Neural cell (in vitro differentiated cells): ENCODE results near the gene SRP9. TPM values are rescaled to one million over a fixed set of nuclear protein-coding genes. Genes with fewer than 3 reads are reported as not detected.

ENCODE experiments used
- H2AFZ ChIP-seq: fragments of 200-600, 300-800 bp; sonication (generic), shearing (Covaris generic); 2 replicates; pipeline ENCODE4 v1.6.0; 2014; ENCODE audit warnings: low read depth, mild to moderate bottlenecking, antibody characterized with exemption, low read length, moderate library complexity
- H3F3A ChIP-seq: fragments of 200-600 bp; shearing (Covaris generic); 2 replicates; pipeline ENCODE4 v1.6.1; 2016; ENCODE audit warnings: mild to moderate bottlenecking, moderate library complexity, mixed read lengths, antibody characterized with exemption, low read length; ENCODE audit not compliant: insufficient read depth, poor library complexity, severe bottlenecking
- H3K27ac ChIP-seq: fragments of 200-600, 300-800 bp; sonication (generic), shearing (Covaris generic); 2 replicates; pipeline ENCODE4 v1.5.1; 2014; ENCODE audit warnings: mild to moderate bottlenecking, low read length, moderate library complexity
- H3K27me3 ChIP-seq: fragments of 300-800, 200-600 bp; sonication (generic), shearing (Covaris generic); 2 replicates; pipeline ENCODE4 v1.6.0; 2014; ENCODE audit warnings: mild to moderate bottlenecking, low read depth, low read length, moderate library complexity; ENCODE audit not compliant: insufficient read depth
- H3K36me3 ChIP-seq: fragments of 300-800, 200-600 bp; sonication (generic), shearing (Covaris generic); 2 replicates; pipeline ENCODE4 v1.5.1; 2014; ENCODE audit warnings: mild to moderate bottlenecking, antibody characterized with exemption, low read length, moderate library complexity; ENCODE audit not compliant: insufficient read depth
- H3K4me2 ChIP-seq: fragments of 300-800, 200-600 bp; sonication (generic), shearing (Covaris generic); 2 replicates; pipeline ENCODE4 v1.6.0; 2014; ENCODE audit warnings: mild to moderate bottlenecking, low read length
- H3K4me3 ChIP-seq: fragments of 300-800, 200-600 bp; sonication (generic), shearing (Covaris generic); 2 replicates; pipeline ENCODE4 v1.5.1; 2014; ENCODE audit warnings: mild to moderate bottlenecking, low read length, moderate library complexity
- H3K79me2 ChIP-seq: fragments of 200-600 bp; shearing (Covaris generic); replicated peaks from 2 replicates; pipeline ENCODE4 v1.6.0; 2014; ENCODE audit warnings: mild to moderate bottlenecking, low read length, moderate library complexity; ENCODE audit not compliant: insufficient read depth
- H3K9ac ChIP-seq: fragments of 300-800, 200-600 bp; sonication (generic), shearing (Covaris generic); 2 replicates; pipeline ENCODE4 v1.6.1; 2016; ENCODE audit warnings: mild to moderate bottlenecking, low read length, mixed read lengths
- H3K9me2 ChIP-seq: fragments of 200-600 bp; shearing (Covaris generic); 2 replicates; pipeline ENCODE4 v1.6.1; 2016; ENCODE audit warnings: mild to moderate bottlenecking, low read length, mixed read lengths; ENCODE audit not compliant: insufficient read depth
- H3K9me3 ChIP-seq: fragments of 200-600, 300-800 bp; sonication (generic), shearing (Covaris generic); 2 replicates; pipeline ENCODE4 v1.6.1; 2016; ENCODE audit warnings: mild to moderate bottlenecking, mixed run types, low read length, moderate library complexity, mixed read lengths
- H4K20me1 ChIP-seq: fragments of 200-600 bp; shearing (Covaris generic); 2 replicates; pipeline ENCODE4 v1.6.1; 2016; ENCODE audit warnings: mild to moderate bottlenecking, mixed run types; ENCODE audit not compliant: insufficient read depth
- CTCF ChIP-seq: fragments of 450-650 bp; IDR thresholded peaks from 2 replicates; pipeline ENCODE4 v1.5.1; 2014; ENCODE audit warnings: antibody characterized with exemption, mild to moderate bottlenecking, moderate library complexity; ENCODE audit not compliant: poor library complexity, severe bottlenecking
- EP300 ChIP-seq: fragments of 450-650 bp; conservative IDR thresholded peaks from 2 replicates; pipeline ENCODE4 v1.6.1; 2014; ENCODE audit warnings: antibody characterized with exemption, mild to moderate bottlenecking, moderate library complexity; ENCODE audit not compliant: poor library complexity, severe bottlenecking
- EZH2 ChIP-seq: fragments of 200-600, 300-800 bp; shearing (Covaris generic), sonication (generic); IDR thresholded peaks from 2 replicates; pipeline ENCODE4 v1.6.1; 2014; ENCODE audit warnings: antibody characterized with exemption, low read length, borderline replicate concordance, mild to moderate bottlenecking; ENCODE audit not compliant: insufficient read depth, poor library complexity, severe bottlenecking
- MXI1 ChIP-seq: fragments of 450-650 bp; conservative IDR thresholded peaks from 2 replicates; pipeline ENCODE4 v1.6.1; 2014; ENCODE audit warnings: antibody characterized with exemption, mild to moderate bottlenecking; ENCODE audit not compliant: poor library complexity, severe bottlenecking
- POLR2AphosphoS5 ChIP-seq: IDR thresholded peaks from 2 replicates; pipeline ENCODE4 v1.6.1; 2012
- RAD21 ChIP-seq: fragments of 450-650 bp; conservative IDR thresholded peaks from 2 replicates; pipeline ENCODE4 v1.6.1; 2014; ENCODE audit warnings: antibody characterized with exemption, mild to moderate bottlenecking, moderate library complexity
- REST ChIP-seq: IDR thresholded peaks from 2 replicates; pipeline ENCODE4 v1.6.1; 2012; ENCODE audit warnings: borderline replicate concordance
- SMC3 ChIP-seq: fragments of 450-650 bp; conservative IDR thresholded peaks from 2 replicates; pipeline ENCODE4 v1.6.1; 2014; ENCODE audit warnings: antibody characterized with exemption, mild to moderate bottlenecking, moderate library complexity; ENCODE audit not compliant: poor library complexity
- TAF1 ChIP-seq: IDR thresholded peaks from 2 replicates; pipeline ENCODE4 v1.6.1; 2012; ENCODE audit warnings: low read depth
- polyA plus RNA-seq: library from polyadenylated mRNA; depleted of rRNA; stranded (reverse); fragments of >200 nt; gene quantifications from 2 replicates; pipeline ENCODE4 v1.2.3, GENCODE V29; 2014

SRP9 gene
- polyA plus RNA-seq, 1 donor from 2014 or later: 1,838 TPM

GRCh38 chr1:225771661-225772322, 5.8 kb upstream of the SRP9 start:
- no peaks in the 10 kb centered on the region for H3K27me3 ChIP-seq
- H3K4me2 ChIP-seq: no peak overlapping the region
- TF ChIP-seq EZH2 (no peak), POLR2AphosphoS5 (no peak), RAD21 (no peak), TAF1 (no peak), REST (no peak), EP300 (no peak), MXI1 (no peak), SMC3 (no peak), CTCF (no peak)
- H4K20me1 ChIP-seq: no peaks in the 10 kb centered on the region
- H3F3A ChIP-seq: no peaks in the 10 kb centered on the region
- no peak overlapping the region for H3K9ac ChIP-seq
- H3K27ac ChIP-seq: no peak overlapping the region
- no peaks in the 10 kb centered on the region for H3K79me2 ChIP-seq
- H3K9me2 ChIP-seq: no peaks in the 10 kb centered on the region
- H3K9me3 ChIP-seq: no peaks in the 10 kb centered on the region
- no peaks in the 10 kb centered on the region for H3K36me3 ChIP-seq
- no peak overlapping the region for H3K4me3 ChIP-seq
- no peak overlapping the region for H2AFZ ChIP-seq

GRCh38 chr1:225772323-225772768, 5.3 kb upstream of the SRP9 start:
- Histone ChIP-seq H3K9me2 (no peaks in the 10 kb centered on the region), H3K79me2 (no peaks in the 10 kb centered on the region), H3K36me3 (no peaks in the 10 kb centered on the region), H3K4me2 (no peak overlapping the region), H3K4me3 (no peak overlapping the region), H3F3A (no peaks in the 10 kb centered on the region), H4K20me1 (no peaks in the 10 kb centered on the region), H2AFZ (no peak overlapping the region), H3K27me3 (no peaks in the 10 kb centered on the region), H3K27ac (no peak overlapping the region), H3K9ac (no peak overlapping the region), H3K9me3 (no peaks in the 10 kb centered on the region)
- TF ChIP-seq RAD21 (peak; percentile 80), SMC3 (peak; percentile 80), CTCF (peak; percentile 74), POLR2AphosphoS5 (no peak)
